K562 (cell line): Measurements from ENCODE around the gene IPO9. TPM values are rescaled to one million over a fixed set of nuclear protein-coding genes. Genes with fewer than 3 reads are reported as not detected.

Source experiments
- ATF3 ChIP-seq, 2 experiments: fragments of 450-650 bp in 1 of 2; sonication (generic) in 1 of 2; formaldehyde crosslinking in 1 of 2; IDR thresholded peaks in 1 of 2; conservative IDR thresholded peaks in 1 of 2; 2 replicates each; pipeline versions ENCODE4 v1.6.1 to v1.8.1; 2016 to 2023; ENCODE audit warnings: mild to moderate bottlenecking in 2 of 2, moderate library complexity in 2 of 2, inconsistent platforms in 1 of 2, missing genetic modification reagents in 1 of 2
- CREB1 ChIP-seq, 2 experiments: sonication (generic) in 1 of 2; formaldehyde crosslinking in 1 of 2; IDR thresholded peaks; 2 replicates each; pipeline versions ENCODE4 v1.6.1 to v1.8.0; 2012 to 2022; ENCODE audit warnings: inconsistent platforms in 1 of 2, mild to moderate bottlenecking in 1 of 2, missing genetic modification reagents in 1 of 2, moderate library complexity in 1 of 2
- CTBP1 ChIP-seq: fragments of 450-650 bp; IDR thresholded peaks from 2 replicates; pipeline ENCODE4 v1.6.1; 2016; ENCODE audit warnings: borderline replicate concordance
- CXXC5 ChIP-seq: fragments of 250-450 bp; sonication (Bioruptor Pico); IDR thresholded peaks from 2 replicates; pipeline ENCODE4 v1.8.0; 2022; ENCODE audit warnings: inconsistent platforms, mild to moderate bottlenecking, moderate library complexity
- DEAF1 ChIP-seq: fragments of 450-650 bp; formaldehyde crosslinking; IDR thresholded peaks from 2 replicates; pipeline ENCODE4 v1.4.0; 2020; ENCODE audit warnings: mild to moderate bottlenecking, moderate library complexity
- ETS2 ChIP-seq: IDR thresholded peaks from 2 replicates; pipeline ENCODE4 v1.6.1; 2016; ENCODE audit warnings: borderline replicate concordance, missing genetic modification characterization, mild to moderate bottlenecking, moderate library complexity, missing compliant biosample characterization; ENCODE audit not compliant: poor library complexity, severe bottlenecking
- MYNN ChIP-seq, 2 experiments: sonication (generic); formaldehyde crosslinking in 1 of 2; IDR thresholded peaks; 2 replicates each; pipeline versions ENCODE4 v1.5.0 to v1.6.1; 2016 to 2020; ENCODE audit warnings: antibody characterized with exemption in 1 of 2, missing genetic modification reagents in 1 of 2
- PCBP1 ChIP-seq: fragments of 200-400 bp; formaldehyde crosslinking; IDR thresholded peaks from 2 replicates; pipeline ENCODE4 v1.6.1; 2018; ENCODE audit warnings: mild to moderate bottlenecking, low read depth, low read length; ENCODE audit not compliant: poor library complexity, severe bottlenecking
- PCBP2 ChIP-seq: fragments of 200-400 bp; formaldehyde crosslinking; IDR thresholded peaks from 2 replicates; pipeline ENCODE4 v1.6.1; 2018; ENCODE audit warnings: low read length, low read depth, mild to moderate bottlenecking, moderate library complexity; ENCODE audit not compliant: poor library complexity, severe bottlenecking
- RBM39 ChIP-seq: fragments of 200-400 bp; formaldehyde crosslinking; optimal IDR thresholded peaks from 2 replicates; pipeline ENCODE3; 2018; ENCODE audit warnings: low read depth, low read length
- SAFB ChIP-seq: fragments of 200-400 bp; formaldehyde crosslinking; IDR thresholded peaks from 2 replicates; pipeline ENCODE4 v1.6.1; 2017; ENCODE audit warnings: low read depth, low read length, borderline replicate concordance
- SMARCA5 ChIP-seq: fragments of 450-650 bp; IDR thresholded peaks from 2 replicates; pipeline ENCODE4 v1.6.1; 2016
- TBL1XR1 ChIP-seq, 2 experiments: IDR thresholded peaks; 2 replicates each; pipeline ENCODE4 v1.6.1; 2012; ENCODE audit warnings: improper control_type of control experiment in 2 of 2, low read length in 2 of 2, mild to moderate bottlenecking in 1 of 2
- VEZF1 ChIP-seq: fragments of 200-800 bp; sonication (Bioruptor generic); IDR thresholded peaks from 2 replicates; pipeline ENCODE4 v1.6.1; 2017; ENCODE audit warnings: missing genetic modification characterization, missing compliant biosample characterization
- ZNF197 ChIP-seq: fragments of 200-800 bp; sonication (Bioruptor generic); IDR thresholded peaks from 2 replicates; pipeline ENCODE4 v1.6.1; 2016; ENCODE audit warnings: low read depth, missing genetic modification characterization, missing compliant biosample characterization
- ZNF263 ChIP-seq: sonication (generic); formaldehyde crosslinking; IDR thresholded peaks from 2 replicates; pipeline ENCODE4 v1.8.0; 2022; ENCODE audit warnings: mild to moderate bottlenecking, missing genetic modification reagents, borderline replicate concordance
- polyA plus RNA-seq, 8 experiments: library from polyadenylated mRNA; depleted of rRNA in 4 of 8; stranded (reverse) in 5 of 8; unstranded in 3 of 8; fragments of >200 nt; fragmentation: Nextera tagmentation in 2 of 8; fragmentation: Illumina TruSeq in 1 of 8; extraction: Ambion mirVana in 2 of 8; extraction: Trizol in 1 of 8; gene quantifications; 2 replicates each; pipeline versions ENCODE4 v1.2.1 to v1.2.3, GENCODE V29; 2011 to 2014; ENCODE audit warnings: inconsistent platforms in 1 of 8, missing spikeins in 1 of 8
- total RNA-seq, 7 experiments: library from RNA; depleted of rRNA in 6 of 7; stranded (reverse); fragments of >200 nt in 6 of 7; fragmentation: Illumina TruSeq in 2 of 7; extraction: Trizol in 2 of 7; gene quantifications; 2 replicates each; pipeline versions ENCODE4 v1.2.1 to v1.2.3, GENCODE V29; 2011 to 2021; ENCODE audit warnings: low replicate concordance in 1 of 7
- TF ChIP-seq, protein P1 (sequence below): fragments of 250-450 bp; sonication (Bioruptor Pico); IDR thresholded peaks from 2 replicates; pipeline ENCODE4 v1.4.0; 2020; ENCODE audit warnings: mild to moderate bottlenecking, moderate library complexity
- TF ChIP-seq, protein P2 (sequence below): fragments of 250-450 bp; sonication (Bioruptor Pico); IDR thresholded peaks from 2 replicates; pipeline ENCODE4 v1.5.0; 2021

The IPO9 gene
- total and polyA plus RNA-seq, 9 of the 15 experiments (the other 6 are each of a cell fraction or from before 2014, with no cell fraction given), result 27.9 to 78.6 (median 43.9) TPM

DNA sequence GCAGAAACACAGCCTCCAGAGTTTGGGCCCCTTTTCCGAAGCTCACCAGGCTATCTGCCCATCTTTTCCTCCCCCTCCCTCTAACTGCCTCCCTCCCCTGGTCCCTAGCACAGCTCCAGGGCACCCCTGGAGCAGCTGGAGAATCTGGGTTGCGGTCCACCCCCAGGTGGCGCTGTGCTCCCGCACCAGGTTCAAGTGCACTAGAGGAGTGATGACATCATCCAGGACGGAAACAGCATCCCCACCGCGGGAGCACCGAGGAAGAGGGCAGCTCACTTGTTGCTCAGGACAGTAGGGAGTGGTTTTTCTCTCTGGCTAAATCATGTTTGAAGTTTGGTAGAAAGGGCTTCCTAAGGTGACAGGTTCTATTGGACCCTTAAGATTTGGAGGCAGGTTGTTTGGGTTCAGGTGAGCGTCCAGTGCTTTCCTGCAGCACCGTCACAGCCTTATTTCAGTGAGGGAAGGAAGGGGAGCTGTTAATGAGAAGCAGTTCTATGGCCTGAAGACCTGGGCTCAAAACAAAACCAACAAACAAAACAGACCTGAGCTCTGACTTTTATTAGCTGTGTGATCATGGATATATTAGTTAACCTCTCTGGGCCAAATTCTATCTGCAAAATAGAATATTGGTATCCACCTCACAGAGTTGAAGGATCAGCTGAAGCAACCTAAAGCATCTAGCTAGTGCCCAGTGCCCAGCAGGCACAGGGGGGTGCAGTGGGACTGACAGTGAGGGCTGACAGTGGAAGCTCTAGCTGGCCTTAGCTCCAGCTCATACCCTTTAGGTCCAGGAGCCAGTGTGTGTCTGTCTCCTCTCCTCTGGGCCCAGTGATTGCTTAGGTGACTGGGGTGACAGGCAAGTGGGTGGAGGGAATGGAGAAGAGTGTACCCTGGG lies 67.2 kb downstream of the IPO9 start (continued):
- peak; percentile 99 for TF ChIP-seq DEAF1 (CRISPR knock-in tag)
- TF ChIP-seq ETS2, result no peak
- 0 out of 2 replicates have a peak, but pooled peaks have one; percentile 12 for TF ChIP-seq SMARCA5
- TF ChIP-seq ATF3 (IDR thresholded peaks at IDR 0.05), result peak; percentile 100
- peak; percentile 100 for TF ChIP-seq ATF3 (CRISPR knock-in tag; conservative IDR thresholded peaks at IDR 0.05)
- TF ChIP-seq PCBP1, result no peak
- TF ChIP-seq, protein P1, sequence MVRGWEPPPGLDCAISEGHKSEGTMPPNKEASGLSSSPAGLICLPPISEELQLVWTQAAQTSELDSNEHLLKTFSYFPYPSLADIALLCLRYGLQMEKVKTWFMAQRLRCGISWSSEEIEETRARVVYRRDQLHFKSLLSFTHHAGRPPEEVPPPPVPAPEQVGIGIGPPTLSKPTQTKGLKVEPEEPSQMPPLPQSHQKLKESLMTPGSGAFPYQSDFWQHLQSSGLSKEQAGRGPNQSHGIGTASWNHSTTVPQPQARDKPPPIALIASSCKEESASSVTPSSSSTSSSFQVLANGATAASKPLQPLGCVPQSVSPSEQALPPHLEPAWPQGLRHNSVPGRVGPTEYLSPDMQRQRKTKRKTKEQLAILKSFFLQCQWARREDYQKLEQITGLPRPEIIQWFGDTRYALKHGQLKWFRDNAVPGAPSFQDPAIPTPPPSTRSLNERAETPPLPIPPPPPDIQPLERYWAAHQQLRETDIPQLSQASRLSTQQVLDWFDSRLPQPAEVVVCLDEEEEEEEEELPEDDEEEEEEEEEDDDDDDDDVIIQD (CRISPR knock-in tag), result 0 out of 2 replicates have a peak, but pooled peaks have one; percentile 41
- peak; percentile 100 for TF ChIP-seq ZNF263 (CRISPR knock-in tag)
- TF ChIP-seq PCBP2, result no peak
- peak in 1 of 2 experiments; percentile 46; a peak in 1 of 4 replicates for TF ChIP-seq TBL1XR1 (IDR thresholded peaks at IDR 0.05; ENCODE audit: low read length in 2 of 2)
- peak; percentile 79 for TF ChIP-seq CREB1 (IDR thresholded peaks at IDR 0.05)
- peak; percentile 75 for TF ChIP-seq CREB1 (CRISPR knock-in tag; IDR thresholded peaks at IDR 0.05)
- TF ChIP-seq MYNN (IDR thresholded peaks at IDR 0.05), result peak; percentile 83; the same call in 1 of the 2 replicates
- no peak for TF ChIP-seq MYNN (CRISPR knock-in tag; IDR thresholded peaks at IDR 0.05)
- TF ChIP-seq RBM39, result peak; percentile 51
- TF ChIP-seq CTBP1, result peak; percentile 98
- no peak for TF ChIP-seq SAFB
- peak; percentile 71 for TF ChIP-seq CXXC5
- no peak for TF ChIP-seq ZNF197 (CRISPR knock-in tag)
- TF ChIP-seq VEZF1 (CRISPR knock-in tag), result peak; percentile 72
- TF ChIP-seq, protein P2, sequence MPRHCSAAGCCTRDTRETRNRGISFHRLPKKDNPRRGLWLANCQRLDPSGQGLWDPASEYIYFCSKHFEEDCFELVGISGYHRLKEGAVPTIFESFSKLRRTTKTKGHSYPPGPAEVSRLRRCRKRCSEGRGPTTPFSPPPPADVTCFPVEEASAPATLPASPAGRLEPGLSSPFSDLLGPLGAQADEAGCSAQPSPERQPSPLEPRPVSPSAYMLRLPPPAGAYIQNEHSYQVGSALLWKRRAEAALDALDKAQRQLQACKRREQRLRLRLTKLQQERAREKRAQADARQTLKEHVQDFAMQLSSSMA (CRISPR knock-in tag), result no peak
